Adrenal gland (tissue), 12 donors: ENCODE data around the gene KIAA0040. TPM values are rescaled to one million over a fixed set of nuclear protein-coding genes. Genes with fewer than 3 reads are reported as not detected.

Experiments
- DNase-seq, 7 donors: peaks; one replicate each; pipeline ENCODE4 v3.0.0-alpha.2; 2019 to 2020
- H3K27ac ChIP-seq, 5 donors: fragments of 200-600 bp; sonication (generic) in 4 of 5; 1 replicate in 3 of 5; 2 replicates in 2 of 5; pipeline versions ENCODE4 v1.5.1 to v1.8.0; 2016 to 2020; ENCODE audit warnings: mild to moderate bottlenecking in 1 of 5
- H3K27me3 ChIP-seq: fragments of 200-600 bp; 2 replicates; pipeline ENCODE4 v1.8.0; 2021
- H3K36me3 ChIP-seq, 2 donors: fragments of 200-600 bp; replicated peaks in 1 of 2; 1 replicate in 1 of 2; 2 replicates in 1 of 2; pipeline versions ENCODE4 v1.5.1 to v1.8.0; 2018 to 2022
- H3K4me1 ChIP-seq, 2 donors: fragments of 200-600 bp; replicated peaks in 1 of 2; 1 replicate in 1 of 2; 2 replicates in 1 of 2; pipeline versions ENCODE4 v1.5.1 to v1.8.0; 2018 to 2021
- H3K4me3 ChIP-seq, 4 donors: fragments of 200-600 bp; sonication (generic) in 3 of 4; one replicate each; pipeline ENCODE4 v1.5.1; 2016 to 2018
- H3K9me3 ChIP-seq, 3 donors: fragments of 200-600 bp; sonication (generic) in 1 of 3; replicated peaks in 1 of 3; 1 replicate in 2 of 3; 2 replicates in 1 of 3; pipeline versions ENCODE4 v1.5.1 to v1.8.0; 2016 to 2021
- CTCF ChIP-seq, 6 experiments: fragments of 450-650 bp in 4 of 6; fragments of 200-600 bp in 2 of 6; sonication (generic) in 1 of 6; IDR thresholded peaks; 1 replicate in 5 of 6; 2 replicates in 1 of 6; pipeline versions ENCODE4 v1.5.1 to v1.8.0; 2016 to 2021; ENCODE audit warnings: antibody characterized with exemption in 6 of 6, mild to moderate bottlenecking in 2 of 6, moderate library complexity in 1 of 6
- POLR2A ChIP-seq, 2 donors: fragments of 450-650 bp; IDR thresholded peaks; one replicate each; pipeline ENCODE4 v1.6.1; 2017; ENCODE audit warnings: antibody characterized with exemption in 2 of 2, mild to moderate bottlenecking in 2 of 2, moderate library complexity in 1 of 2
- WGBS, 4 donors: extraction: QIAGEN DNeasy Blood & Tissue Kit in 2 of 4; methylation state at CpG; one replicate each; pipeline versions ENCODE4 v1.1.5 to v1.1.7; 2013 to 2017; 5-methylcytosine and 5-hydroxymethylcytosine counted together
- intact Hi-C, 2 donors: fragments of 100-400 bp; cut with DNase I; formaldehyde crosslinking; loops; one replicate each; pipeline versions ENCODE4 v1.14.1 to v1.15.0; 2022 to 2023
- polyA plus RNA-seq, 3 donors: library from polyadenylated mRNA; stranded (reverse); fragments of 200-250 nt in 2 of 3; fragments of 350-450 nt in 1 of 3; fragmentation: Illumina TruSeq in 1 of 3; extraction: RNeasy Lipid Tissue Mini Kit (QIAGEN cat#74804) in 1 of 3; gene quantifications; one replicate each; pipeline ENCODE4 v1.2.3, GENCODE V29; 2013 to 2014
- total RNA-seq, 9 donors: library from RNA; depleted of rRNA in 4 of 9; stranded (reverse); fragments of >200 nt in 4 of 9; fragments of 120-200 nt in 1 of 9; fragmentation: NEBNext Ultra II Directional in 1 of 9; extraction: Animal tissue kit (Norgen Biotek cat#: 25700) in 1 of 9; gene quantifications; one replicate each; pipeline versions ENCODE4 v1.1.0 to v1.2.4, GENCODE V29; 2013 to 2023
- donor health status: healthy with polysubstance abuse.
- donor health status: Bipolar disorder and iron deficiency.
- donor health status: DM: yes; HTN: yes; CAD: no.
- donor health status: DM: no; HTN: no; CAD: no.
- donor health status: DM: no; HTN: no; CAD: no.
- donor health status: DM: yes; HTN: yes; CAD: no.

KIAA0040 gene
- total and polyA plus RNA-seq, 12 donors: 1.8 to 54.3 (median 12.3) TPM

DNA sequence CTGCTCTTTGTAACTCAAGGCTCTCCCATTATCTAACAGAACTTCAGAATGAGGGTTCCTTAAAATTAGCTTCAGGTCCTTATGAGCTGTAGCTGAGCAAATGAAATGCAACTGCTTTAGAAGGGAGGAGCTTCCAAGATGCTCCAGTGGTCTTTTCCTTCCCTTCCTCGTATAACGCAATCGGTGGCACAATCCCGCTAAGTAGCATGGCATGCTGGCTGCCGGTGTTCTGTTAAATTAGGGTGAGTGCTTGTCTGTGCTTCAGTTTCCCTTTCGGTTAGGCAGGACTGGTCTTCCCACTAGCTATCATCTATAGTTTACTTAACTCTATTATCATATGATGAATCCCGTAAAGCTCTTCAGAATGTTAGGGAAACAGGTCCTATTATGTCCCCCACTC, 917 bp downstream of the KIAA0040 start:
- H3K4me3 ChIP-seq: peak overlapping the region; percentile 36 to 90 (median 74)
- intact Hi-C loops: no loop called here
- H3K27me3 ChIP-seq: no peaks in the 10 kb centered on the region
- H3K4me1 ChIP-seq: peaks cover 7 to 12% of the 10 kb centered on the region in 2 donors
- H3K36me3 ChIP-seq: no peaks in the 10 kb centered on the region
- DNase-seq: peak in 3 of 7 donors; percentile 21 to 32 (median 28)
- TF ChIP-seq CTCF (IDR thresholded peaks at IDR 0.05) (no peak), POLR2A (IDR thresholded peaks at IDR 0.05) (no peak)
- H3K27ac ChIP-seq: peak overlapping the region in 4 of 5 donors; percentile 50 to 92 (median 82)
- H3K9me3 ChIP-seq: no peaks in the 10 kb centered on the region
- WGBS, 4 donors: 15 to 35% (median 26%) methylated on average over 7 of the region's 7 CpGs

GRCh38 chr1:175188936-175189335, 3.6 kb downstream of the KIAA0040 start:
- Histone ChIP-seq H3K9me3 (no peaks in the 10 kb centered on the region), H3K27ac (no peak overlapping the region), H3K4me1 (peaks cover 7 to 12% of the 10 kb centered on the region in 2 donors), H3K36me3 (no peaks in the 10 kb centered on the region), H3K4me3 (no peak overlapping the region), H3K27me3 (no peaks in the 10 kb centered on the region)
- WGBS, 4 donors: 62 to 79% (median 69%) methylated on average over 2 of the region's 2 CpGs
- DNase-seq: peak in 3 of 7 donors; percentile 40 to 56 (median 40)
- TF ChIP-seq CTCF (IDR thresholded peaks at IDR 0.05) (no peak), POLR2A (IDR thresholded peaks at IDR 0.05) (no peak)
- intact Hi-C loops: no loop called here

GRCh38 chr1:175186433-175187160, 6.0 kb downstream of the KIAA0040 start:
- H3K27ac ChIP-seq: peak overlapping the region in 1 of 5 donors; percentile 36

GRCh38 chr1:175185903-175186302, 6.7 kb downstream of the KIAA0040 start:
- Histone ChIP-seq H3K9me3 (no peaks in the 10 kb centered on the region), H3K27me3 (no peaks in the 10 kb centered on the region), H3K4me3 (no peak overlapping the region), H3K4me1 (no peaks in the 10 kb centered on the region), H3K36me3 (no peaks in the 10 kb centered on the region), H3K27ac (no peak overlapping the region)
- intact Hi-C loops: no loop called here
- no peak for DNase-seq
- WGBS, 4 donors: 75 to 84% (median 80%) methylated on average over 1 of the region's 1 CpG
- TF ChIP-seq POLR2A (IDR thresholded peaks at IDR 0.05) (no peak), CTCF (IDR thresholded peaks at IDR 0.05) (no peak)

More at GRCh38 chr1:175186433-175187160, 6.0 kb downstream of the KIAA0040 start:
- DNase-seq: no peak
- TF ChIP-seq CTCF (IDR thresholded peaks at IDR 0.05) (no peak), POLR2A (IDR thresholded peaks at IDR 0.05) (no peak)
- H3K4me3 ChIP-seq: no peak overlapping the region
- no peaks in the 10 kb centered on the region for H3K36me3 ChIP-seq
- intact Hi-C loops: no loop called here
- H3K27me3 ChIP-seq: no peaks in the 10 kb centered on the region
- WGBS, 4 donors: 62 to 85% (median 82%) methylated on average over 2 of the region's 2 CpGs
- H3K4me1 ChIP-seq: peaks cover 4% of the 10 kb centered on the region in 2 donors
- no peaks in the 10 kb centered on the region for H3K9me3 ChIP-seq
